ENCODE measurements around the gene TSFM. TPM values are rescaled to one million over a fixed set of nuclear protein-coding genes. Genes with fewer than 3 reads are reported as not detected.

The TSFM gene
- total and polyA plus RNA-seq, 2 of the 13 experiments (the other 11 are each of a cell fraction or from before 2014, with no cell fraction given) = 29.8 to 68.3 TPM

- TF ChIP-seq LBX2 (CRISPR knock-in tag; IDR thresholded peaks at IDR 0.05; ENCODE audit: borderline replicate concordance) = no peak
- no peak for TF ChIP-seq ZBTB3 (CRISPR knock-in tag; IDR thresholded peaks at IDR 0.05; ENCODE audit: borderline replicate concordance, low read depth)
- no peak for TF ChIP-seq XRCC5 (optimal IDR thresholded peaks at IDR 0.05; ENCODE audit: low read length)
- TF ChIP-seq ZNF124 (CRISPR knock-in tag; IDR thresholded peaks at IDR 0.05) = no peak
- no peak for TF ChIP-seq ZNF333 (CRISPR knock-in tag; IDR thresholded peaks at IDR 0.05; ENCODE audit: borderline replicate concordance)
- TF ChIP-seq HNRNPUL1 (IDR thresholded peaks at IDR 0.05; ENCODE audit: low read depth, low read length) = no peak
- peak; percentile 49; the same call in 1 of the 2 replicates for TF ChIP-seq ELF4 (CRISPR knock-in tag; IDR thresholded peaks at IDR 0.05; ENCODE audit: borderline replicate concordance)
- peak; percentile 57; the same call in 1 of the 2 replicates for TF ChIP-seq ZFY (CRISPR knock-in tag; IDR thresholded peaks at IDR 0.05)
- TF ChIP-seq U2AF2 (IDR thresholded peaks at IDR 0.05; ENCODE audit: low read depth, low read length) = no peak
- TF ChIP-seq PHF21A (CRISPR knock-in tag; IDR thresholded peaks at IDR 0.05) = peak; percentile 81
- TF ChIP-seq MBD4 (IDR thresholded peaks at IDR 0.05; ENCODE audit: borderline replicate concordance, low read length) = no peak
- peak; percentile 86; the same call in 1 of the 2 replicates for TF ChIP-seq ZNF224 (CRISPR knock-in tag; IDR thresholded peaks at IDR 0.05)
- no peak for TF ChIP-seq ZFP37 (CRISPR knock-in tag; IDR thresholded peaks at IDR 0.05; ENCODE audit: borderline replicate concordance)
- no peak for TF ChIP-seq BHLHE40 (IDR thresholded peaks at IDR 0.05; ENCODE audit: low read length)
- TF ChIP-seq, protein P1, sequence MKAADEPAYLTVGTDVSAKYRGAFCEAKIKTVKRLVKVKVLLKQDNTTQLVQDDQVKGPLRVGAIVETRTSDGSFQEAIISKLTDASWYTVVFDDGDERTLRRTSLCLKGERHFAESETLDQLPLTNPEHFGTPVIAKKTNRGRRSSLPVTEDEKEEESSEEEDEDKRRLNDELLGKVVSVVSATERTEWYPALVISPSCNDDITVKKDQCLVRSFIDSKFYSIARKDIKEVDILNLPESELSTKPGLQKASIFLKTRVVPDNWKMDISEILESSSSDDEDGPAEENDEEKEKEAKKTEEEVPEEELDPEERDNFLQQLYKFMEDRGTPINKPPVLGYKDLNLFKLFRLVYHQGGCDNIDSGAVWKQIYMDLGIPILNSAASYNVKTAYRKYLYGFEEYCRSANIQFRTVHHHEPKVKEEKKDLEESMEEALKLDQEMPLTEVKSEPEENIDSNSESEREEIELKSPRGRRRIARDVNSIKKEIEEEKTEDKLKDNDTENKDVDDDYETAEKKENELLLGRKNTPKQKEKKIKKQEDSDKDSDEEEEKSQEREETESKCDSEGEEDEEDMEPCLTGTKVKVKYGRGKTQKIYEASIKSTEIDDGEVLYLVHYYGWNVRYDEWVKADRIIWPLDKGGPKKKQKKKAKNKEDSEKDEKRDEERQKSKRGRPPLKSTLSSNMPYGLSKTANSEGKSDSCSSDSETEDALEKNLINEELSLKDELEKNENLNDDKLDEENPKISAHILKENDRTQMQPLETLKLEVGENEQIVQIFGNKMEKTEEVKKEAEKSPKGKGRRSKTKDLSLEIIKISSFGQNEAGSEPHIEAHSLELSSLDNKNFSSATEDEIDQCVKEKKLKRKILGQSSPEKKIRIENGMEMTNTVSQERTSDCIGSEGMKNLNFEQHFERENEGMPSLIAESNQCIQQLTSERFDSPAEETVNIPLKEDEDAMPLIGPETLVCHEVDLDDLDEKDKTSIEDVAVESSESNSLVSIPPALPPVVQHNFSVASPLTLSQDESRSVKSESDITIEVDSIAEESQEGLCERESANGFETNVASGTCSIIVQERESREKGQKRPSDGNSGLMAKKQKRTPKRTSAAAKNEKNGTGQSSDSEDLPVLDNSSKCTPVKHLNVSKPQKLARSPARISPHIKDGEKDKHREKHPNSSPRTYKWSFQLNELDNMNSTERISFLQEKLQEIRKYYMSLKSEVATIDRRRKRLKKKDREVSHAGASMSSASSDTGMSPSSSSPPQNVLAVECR (CRISPR knock-in tag; IDR thresholded peaks at IDR 0.05; ENCODE audit: borderline replicate concordance) = peak; percentile 86
- TF ChIP-seq HOXD1 (CRISPR knock-in tag; IDR thresholded peaks at IDR 0.05) = peak; percentile 50; the same call in 1 of the 2 replicates
- peak; percentile 14; the same call in 1 of the 2 replicates for TF ChIP-seq HMG20B (CRISPR knock-in tag; conservative IDR thresholded peaks at IDR 0.05)
- TF ChIP-seq PATZ1 (CRISPR knock-in tag; IDR thresholded peaks at IDR 0.05) = peak; percentile 99
- TF ChIP-seq HDAC1 (CRISPR knock-in tag; IDR thresholded peaks at IDR 0.05) = peak; percentile 96
- TF ChIP-seq HOXA7 (CRISPR knock-in tag; IDR thresholded peaks at IDR 0.05) = no peak
- TF ChIP-seq RXRB (CRISPR knock-in tag; IDR thresholded peaks at IDR 0.05; ENCODE audit: borderline replicate concordance) = peak; percentile 90
- TF ChIP-seq IRF2 (CRISPR knock-in tag; IDR thresholded peaks at IDR 0.05) = peak; percentile 54
- TF ChIP-seq PPARG (CRISPR knock-in tag; conservative IDR thresholded peaks at IDR 0.05) = peak; percentile 69
- TF ChIP-seq ZNF563 (CRISPR knock-in tag; IDR thresholded peaks at IDR 0.05) = peak; percentile 13; the same call in 1 of the 2 replicates
- peak; percentile 80; the same call in 1 of the 2 replicates for TF ChIP-seq ZNF367 (CRISPR knock-in tag; IDR thresholded peaks at IDR 0.05; ENCODE audit: borderline replicate concordance)
Measured at GRCh38 chr12:57845478-57846284, 63.1 kb downstream of the TSFM start (continued).
